Prostate gland (tissue), 2 donors: ENCODE results near the gene SSC5D.

Source experiments
- POLR2A ChIP-seq: fragments of 450-650 bp; IDR thresholded peaks from one replicate; pipeline ENCODE4 v1.6.1; 2016; ENCODE audit warnings: antibody characterized with exemption, mild to moderate bottlenecking
- TF ChIP-seq, protein P1 (sequence below), 4 experiments: fragments of 200-600 bp in 2 of 4; fragments of 450-650 bp in 2 of 4; sonication (generic) in 2 of 4; IDR thresholded peaks; 1 replicate in 3 of 4; 2 replicates in 1 of 4; pipeline ENCODE4 v1.5.1; 2016 to 2019; ENCODE audit warnings: antibody characterized with exemption in 4 of 4, mild to moderate bottlenecking in 2 of 4, moderate library complexity in 2 of 4

DNA sequence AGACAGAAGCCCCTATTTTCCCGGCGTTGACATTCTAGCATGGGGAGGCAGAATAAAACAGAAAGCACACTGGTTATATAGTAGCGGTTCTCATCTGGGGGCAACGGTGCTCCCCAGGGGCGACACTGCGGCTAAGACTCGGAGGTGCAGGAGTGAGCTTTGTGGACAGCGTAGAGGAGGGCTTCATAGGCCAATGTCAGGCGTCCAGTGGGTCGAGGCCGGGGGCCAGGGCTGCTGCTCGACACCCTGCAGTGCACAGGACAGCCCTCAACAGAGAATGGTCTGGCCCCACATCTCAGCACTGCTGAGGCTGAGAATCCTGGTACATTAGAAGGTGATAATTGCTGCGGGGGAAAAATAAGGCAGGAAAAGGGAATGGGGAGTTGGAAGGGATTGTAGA is 10.3 kb upstream of the SSC5D start:
- TF ChIP-seq, protein P1, sequence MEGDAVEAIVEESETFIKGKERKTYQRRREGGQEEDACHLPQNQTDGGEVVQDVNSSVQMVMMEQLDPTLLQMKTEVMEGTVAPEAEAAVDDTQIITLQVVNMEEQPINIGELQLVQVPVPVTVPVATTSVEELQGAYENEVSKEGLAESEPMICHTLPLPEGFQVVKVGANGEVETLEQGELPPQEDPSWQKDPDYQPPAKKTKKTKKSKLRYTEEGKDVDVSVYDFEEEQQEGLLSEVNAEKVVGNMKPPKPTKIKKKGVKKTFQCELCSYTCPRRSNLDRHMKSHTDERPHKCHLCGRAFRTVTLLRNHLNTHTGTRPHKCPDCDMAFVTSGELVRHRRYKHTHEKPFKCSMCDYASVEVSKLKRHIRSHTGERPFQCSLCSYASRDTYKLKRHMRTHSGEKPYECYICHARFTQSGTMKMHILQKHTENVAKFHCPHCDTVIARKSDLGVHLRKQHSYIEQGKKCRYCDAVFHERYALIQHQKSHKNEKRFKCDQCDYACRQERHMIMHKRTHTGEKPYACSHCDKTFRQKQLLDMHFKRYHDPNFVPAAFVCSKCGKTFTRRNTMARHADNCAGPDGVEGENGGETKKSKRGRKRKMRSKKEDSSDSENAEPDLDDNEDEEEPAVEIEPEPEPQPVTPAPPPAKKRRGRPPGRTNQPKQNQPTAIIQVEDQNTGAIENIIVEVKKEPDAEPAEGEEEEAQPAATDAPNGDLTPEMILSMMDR (IDR thresholded peaks at IDR 0.05) = no peak
- no peak for TF ChIP-seq POLR2A
